CD4-positive, alpha-beta T cell treated with Interleukin-10 for 1 hour (primary cell): ENCODE results near the gene TRAF3IP1.
A peak's percentile ranks its signal among the peaks of the same experiment; 100 is the strongest.
"Not testable (repeated sequence)": the region's sequence is repeated elsewhere in the genome, so short reads cannot be mapped to it uniquely, and the experiment has no call there.

Experiments
- DNase-seq: peaks from one replicate; pipeline ENCODE4 v3.0.0-alpha.2; 2020

The TRAF3IP1 gene

GRCh38 chr2:238431456-238431855 is 111.1 kb downstream of the TRAF3IP1 start:
- no peak for DNase-seq

GRCh38 chr2:238433300-238433915 is 113.1 kb downstream of the TRAF3IP1 start:
- no peak for DNase-seq

GRCh38 chr2:238433941-238434845 is 113.9 kb downstream of the TRAF3IP1 start:
- DNase-seq, result no peak

GRCh38 chr2:238434846-238435751 is 114.8 kb downstream of the TRAF3IP1 start:
- DNase-seq, result no peak

- DNase-seq, result no peak
Observed at GRCh38 chr2:238435752-238436096, 115.4 kb downstream of the TRAF3IP1 start.

- peak; percentile 1 for DNase-seq
Observed at GRCh38 chr2:238438856-238439849, 118.8 kb downstream of the TRAF3IP1 start.

- DNase-seq, result no peak
Observed at GRCh38 chr2:238439917-238440316, 119.6 kb downstream of the TRAF3IP1 start.

GRCh38 chr2:238440331-238440730 is 120.0 kb downstream of the TRAF3IP1 start:
- no peak for DNase-seq

- DNase-seq, result no peak
Observed at GRCh38 chr2:238440767-238441166, 120.4 kb downstream of the TRAF3IP1 start.

GRCh38 chr2:238441262-238442114 is 121.2 kb downstream of the TRAF3IP1 start:
- no peak for DNase-seq

- not testable (repeated sequence) for DNase-seq
Observed at GRCh38 chr2:238442257-238442656, 121.9 kb downstream of the TRAF3IP1 start.

GRCh38 chr2:238444242-238444641 is 123.9 kb downstream of the TRAF3IP1 start:
- DNase-seq, result no peak

GRCh38 chr2:238445409-238446190 is 125.3 kb downstream of the TRAF3IP1 start:
- DNase-seq, result no peak

GRCh38 chr2:238446371-238446770 is 126.1 kb downstream of the TRAF3IP1 start:
- no peak for DNase-seq

GRCh38 chr2:238448031-238448955 is 128.0 kb downstream of the TRAF3IP1 start:
- no peak for DNase-seq

GRCh38 chr2:238449241-238449640 is 128.9 kb downstream of the TRAF3IP1 start:
- DNase-seq, result no peak

GRCh38 chr2:238449909-238450417 is 129.6 kb downstream of the TRAF3IP1 start:
- no peak for DNase-seq

- DNase-seq, result no peak
Observed at GRCh38 chr2:238450440-238450861, 130.1 kb downstream of the TRAF3IP1 start.
